ENCODE results near the gene HNF1B.

Gene HNF1B

DNA sequence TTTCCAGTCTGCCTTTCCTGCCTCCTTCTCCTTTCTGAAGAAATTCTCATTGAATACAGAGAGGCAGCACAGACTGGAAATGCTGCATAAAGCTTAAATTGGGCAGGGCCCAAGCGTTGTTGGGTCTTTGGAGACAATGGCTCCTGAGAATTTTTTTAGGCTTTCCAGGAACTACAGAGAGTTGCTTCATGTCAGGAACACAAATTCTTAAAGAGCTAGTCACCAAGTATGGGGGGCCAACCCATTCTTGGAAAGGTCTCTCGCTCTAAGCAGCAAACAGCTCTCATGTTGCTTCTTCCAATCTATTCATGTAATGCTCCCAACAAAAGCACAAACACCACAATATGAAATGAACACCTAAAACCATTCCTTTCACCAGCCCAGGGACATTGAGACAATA, 6.9 kb downstream of the HNF1B start:
- Histone ChIP-seq H3K27ac (no peak overlapping the region), H3K4me3 (no peak overlapping the region)
- no peak for DNase-seq (ENCODE audit: low spot score)
- TF ChIP-seq, protein P1, sequence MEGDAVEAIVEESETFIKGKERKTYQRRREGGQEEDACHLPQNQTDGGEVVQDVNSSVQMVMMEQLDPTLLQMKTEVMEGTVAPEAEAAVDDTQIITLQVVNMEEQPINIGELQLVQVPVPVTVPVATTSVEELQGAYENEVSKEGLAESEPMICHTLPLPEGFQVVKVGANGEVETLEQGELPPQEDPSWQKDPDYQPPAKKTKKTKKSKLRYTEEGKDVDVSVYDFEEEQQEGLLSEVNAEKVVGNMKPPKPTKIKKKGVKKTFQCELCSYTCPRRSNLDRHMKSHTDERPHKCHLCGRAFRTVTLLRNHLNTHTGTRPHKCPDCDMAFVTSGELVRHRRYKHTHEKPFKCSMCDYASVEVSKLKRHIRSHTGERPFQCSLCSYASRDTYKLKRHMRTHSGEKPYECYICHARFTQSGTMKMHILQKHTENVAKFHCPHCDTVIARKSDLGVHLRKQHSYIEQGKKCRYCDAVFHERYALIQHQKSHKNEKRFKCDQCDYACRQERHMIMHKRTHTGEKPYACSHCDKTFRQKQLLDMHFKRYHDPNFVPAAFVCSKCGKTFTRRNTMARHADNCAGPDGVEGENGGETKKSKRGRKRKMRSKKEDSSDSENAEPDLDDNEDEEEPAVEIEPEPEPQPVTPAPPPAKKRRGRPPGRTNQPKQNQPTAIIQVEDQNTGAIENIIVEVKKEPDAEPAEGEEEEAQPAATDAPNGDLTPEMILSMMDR (IDR thresholded peaks at IDR 0.05): no peak

DNA sequence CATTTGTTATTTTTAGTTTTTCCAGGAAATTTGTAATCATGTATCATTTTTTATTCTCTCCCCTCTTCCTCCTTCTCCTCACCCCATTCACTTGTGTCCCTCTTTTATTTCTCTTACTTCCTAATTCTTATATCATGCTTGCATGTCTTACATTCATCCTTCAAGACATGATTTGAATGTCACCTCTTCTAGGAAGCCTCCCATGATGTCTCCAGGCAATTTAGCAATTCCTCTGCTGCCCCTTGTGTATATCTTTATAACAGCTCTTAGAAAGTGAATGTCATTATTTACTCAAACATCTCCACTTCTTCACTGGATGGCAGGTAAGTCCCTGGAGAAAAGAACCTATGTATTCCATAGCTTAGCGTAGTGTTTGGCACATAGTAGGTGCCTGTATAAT, 7.8 kb downstream of the HNF1B start:
- Histone ChIP-seq H3K27ac (no peak overlapping the region), H3K4me3 (no peak overlapping the region)
- TF ChIP-seq, protein P1 (IDR thresholded peaks at IDR 0.05): no peak
- DNase-seq (ENCODE audit: low spot score): no peak

DNA sequence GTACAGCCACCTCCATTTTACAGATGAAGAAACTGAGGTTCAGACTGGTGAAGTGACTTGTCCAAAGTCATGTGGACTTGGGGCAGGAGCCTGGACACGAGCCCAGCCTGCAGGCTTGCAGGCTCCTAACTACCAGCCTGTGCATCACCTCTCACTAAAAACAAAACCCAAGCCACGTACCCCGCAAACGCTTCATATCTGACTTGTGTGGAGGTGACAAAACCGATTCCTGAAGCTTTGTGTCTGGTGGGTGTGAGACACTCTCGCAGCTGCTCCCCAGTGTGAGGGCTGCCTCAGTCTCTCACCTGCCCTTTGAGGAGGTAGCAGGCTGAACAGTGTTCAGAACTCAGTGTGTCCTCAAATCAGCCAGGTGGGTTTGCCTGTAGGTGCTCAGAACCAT, 8.4 kb downstream of the HNF1B start:
- Histone ChIP-seq H3K27ac (no peak overlapping the region), H3K4me3 (no peak overlapping the region)
- DNase-seq (ENCODE audit: low spot score): no peak
- TF ChIP-seq, protein P1 (IDR thresholded peaks at IDR 0.05): no peak

DNA sequence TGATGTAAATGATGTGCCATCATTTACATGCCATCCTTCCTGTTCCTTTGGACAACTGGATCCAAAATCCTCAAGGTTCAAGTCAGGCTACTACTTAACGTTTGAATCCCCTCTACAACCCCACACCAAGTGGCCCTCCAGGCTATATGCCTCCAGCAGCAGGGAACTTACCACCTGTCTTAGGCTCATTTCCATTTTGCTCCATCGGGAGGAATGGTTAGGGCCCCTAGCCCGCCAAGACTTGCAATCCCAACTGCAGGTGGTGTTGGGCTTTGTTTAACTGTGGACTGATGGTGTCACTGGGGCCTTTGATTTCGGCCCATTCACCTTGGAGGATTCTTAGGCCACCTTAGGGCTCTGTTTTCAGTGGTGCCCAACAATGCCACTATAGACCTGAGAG, 9.7 kb downstream of the HNF1B start:
- Histone ChIP-seq H3K27ac (no peak overlapping the region), H3K4me3 (no peak overlapping the region)
- TF ChIP-seq, protein P1 (IDR thresholded peaks at IDR 0.05): no peak
- no peak for DNase-seq (ENCODE audit: low spot score)

DNA sequence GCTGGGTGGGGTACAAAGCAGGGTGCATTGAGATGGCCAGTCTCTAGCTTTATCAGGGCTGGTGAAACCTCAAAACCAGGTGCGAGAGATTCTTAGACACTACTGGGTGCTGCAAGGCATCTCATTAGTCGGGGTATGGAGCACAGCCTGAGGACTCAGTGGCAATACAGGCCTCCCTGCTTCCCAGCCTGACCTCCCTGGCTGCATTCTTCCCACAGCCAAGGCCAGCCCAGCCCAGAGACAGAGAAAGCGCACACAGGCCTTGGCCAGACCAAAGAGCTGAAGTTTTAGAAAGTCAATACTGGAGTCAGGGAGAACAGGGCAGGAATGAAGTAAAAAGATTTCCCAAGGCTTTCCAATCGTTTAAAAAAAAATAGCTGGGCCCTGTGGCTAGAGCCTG, 12.5 kb downstream of the HNF1B start:
- no peak for DNase-seq (ENCODE audit: low spot score)
- Histone ChIP-seq H3K4me3 (no peak overlapping the region), H3K27ac (no peak overlapping the region)
- TF ChIP-seq, protein P1 (IDR thresholded peaks at IDR 0.05): no peak

DNA sequence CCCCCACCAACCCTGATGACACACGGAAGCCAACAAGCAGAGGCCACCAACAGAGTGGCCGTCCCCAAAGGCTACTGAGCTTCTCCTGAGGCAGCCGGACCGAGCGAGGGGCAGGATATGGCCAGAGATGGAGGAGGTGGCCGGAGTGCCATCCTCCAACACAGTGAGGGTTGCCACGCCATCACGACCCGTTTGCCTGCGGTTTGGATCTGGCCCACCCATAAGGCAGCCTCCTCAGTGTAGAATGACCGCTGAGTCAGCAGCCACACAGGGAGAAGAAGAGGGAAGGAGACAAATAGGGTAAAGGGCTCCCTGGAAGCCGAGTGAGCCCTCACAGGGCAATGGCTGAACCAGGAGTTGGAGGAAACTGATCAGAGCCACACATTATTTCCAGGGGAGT, 13.8 kb downstream of the HNF1B start:
- Histone ChIP-seq H3K27ac (no peak overlapping the region), H3K4me3 (no peak overlapping the region)
- TF ChIP-seq, protein P1 (IDR thresholded peaks at IDR 0.05): no peak
- no peak for DNase-seq (ENCODE audit: low spot score)

DNA sequence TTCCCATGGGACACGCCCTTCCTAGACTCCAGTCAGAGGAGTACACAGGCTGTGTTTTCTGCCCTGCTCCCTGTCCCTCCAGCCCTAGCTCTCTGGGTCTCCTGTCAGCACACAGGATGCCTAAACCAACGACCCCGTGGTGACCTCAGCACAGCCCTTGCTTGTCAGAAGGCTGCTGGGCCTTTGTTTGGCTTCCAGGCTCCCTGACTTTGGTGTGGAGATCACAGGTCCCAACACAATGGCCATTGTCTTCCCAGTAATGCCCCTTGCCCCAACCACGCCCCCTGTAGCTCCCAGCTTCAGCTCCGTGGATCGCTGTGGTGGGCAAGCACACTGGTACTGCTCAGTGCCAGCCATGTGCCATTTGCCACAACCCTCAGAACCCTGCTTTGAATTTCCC, 15.0 kb downstream of the HNF1B start:
- Histone ChIP-seq H3K27ac (no peak overlapping the region), H3K4me3 (no peak overlapping the region)
- DNase-seq (ENCODE audit: low spot score): no peak
- TF ChIP-seq, protein P1 (IDR thresholded peaks at IDR 0.05): no peak

Data from coronary artery (tissue), 2 donors.